GM18951 (cell line): ENCODE data around the gene TEKTIP1.
"Not testable (repeated sequence)": the region's sequence is repeated elsewhere in the genome, so short reads cannot be mapped to it uniquely, and the experiment has no call there.

Experiments used
- POLR2A ChIP-seq: IDR thresholded peaks from 4 replicates; pipeline ENCODE4 v1.6.1; 2011; ENCODE audit warnings: mild to moderate bottlenecking; ENCODE audit not compliant: insufficient read length, insufficient read depth; ENCODE audit errors: extremely low read depth
- in situ Hi-C: fragments of 300-500 bp; cut with MboI; formaldehyde crosslinking; loops from one replicate; pipeline ENCODE4 v1.12.0; 2022; ENCODE audit warnings: low sequenced_read_pairs, mixed read lengths, inconsistent platforms; ENCODE audit not compliant: unreplicated experiment

Gene TEKTIP1

DNA sequence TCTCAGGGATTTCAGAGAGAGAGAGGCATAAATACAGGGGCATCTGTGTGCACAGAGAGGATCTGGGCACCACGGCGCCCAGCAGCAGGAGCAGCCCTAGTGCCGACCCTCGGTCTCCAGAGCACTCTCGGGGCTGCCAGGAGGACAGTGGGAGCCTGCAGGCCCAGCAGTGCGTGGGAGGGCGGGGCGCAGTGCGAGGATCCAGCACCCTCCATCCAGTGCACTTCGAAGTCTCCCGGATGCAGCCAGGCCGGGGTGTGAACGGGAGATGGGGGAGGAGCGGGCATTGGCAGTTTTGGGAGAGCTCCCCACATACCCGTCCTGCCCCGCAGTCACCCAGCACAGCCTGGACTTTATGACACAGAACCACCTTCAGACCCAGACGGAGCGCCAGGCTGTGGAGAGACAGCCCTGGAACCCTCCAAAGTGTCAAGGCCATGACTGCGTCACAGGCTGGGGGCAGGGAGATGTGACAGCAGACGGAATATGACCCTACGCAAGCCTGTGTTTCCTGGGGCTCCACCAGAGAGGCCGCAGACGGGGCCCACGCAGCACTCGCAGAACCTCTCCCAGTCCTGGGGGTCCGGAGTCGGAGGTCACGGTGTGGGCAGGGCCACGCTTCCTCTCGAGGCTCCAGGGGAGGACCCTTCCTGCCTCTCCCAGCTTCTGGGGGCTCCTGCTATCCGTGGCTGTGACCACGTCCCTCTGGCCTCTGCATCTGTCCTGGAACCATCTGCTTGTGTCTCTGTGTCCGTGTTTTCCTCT is 14.7 kb upstream of the TEKTIP1 start:
- no peak for TF ChIP-seq POLR2A
- in situ Hi-C loops, result no loop called here

DNA sequence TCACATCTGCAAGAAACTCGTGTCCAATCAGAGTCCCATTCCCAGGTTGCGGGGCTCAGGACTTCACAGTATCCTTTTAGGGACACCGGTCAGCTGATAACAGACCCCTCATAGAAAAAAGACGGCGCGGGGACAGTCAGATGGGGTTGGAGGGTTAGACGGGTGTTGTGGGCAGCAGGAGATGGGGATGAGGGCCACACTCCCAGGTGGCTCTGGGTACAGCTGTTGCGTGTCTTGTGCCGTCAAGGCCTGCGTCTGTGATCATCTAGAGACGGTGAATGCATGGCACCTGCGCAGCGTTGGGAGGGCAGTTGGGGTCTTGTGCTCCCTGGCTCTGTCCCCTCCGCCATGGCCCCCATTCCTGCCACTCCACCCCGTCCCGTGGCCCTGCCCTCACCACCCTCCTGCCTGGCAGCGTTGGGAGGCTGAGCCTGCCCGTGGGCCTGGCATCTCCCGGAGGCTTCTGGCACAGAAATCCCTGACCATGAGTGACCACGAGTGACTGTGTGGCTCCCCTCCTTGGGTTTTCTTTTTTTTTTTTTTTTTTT is 14.0 kb upstream of the TEKTIP1 start:
- TF ChIP-seq POLR2A, result no peak
- in situ Hi-C loops, result no loop called here

DNA sequence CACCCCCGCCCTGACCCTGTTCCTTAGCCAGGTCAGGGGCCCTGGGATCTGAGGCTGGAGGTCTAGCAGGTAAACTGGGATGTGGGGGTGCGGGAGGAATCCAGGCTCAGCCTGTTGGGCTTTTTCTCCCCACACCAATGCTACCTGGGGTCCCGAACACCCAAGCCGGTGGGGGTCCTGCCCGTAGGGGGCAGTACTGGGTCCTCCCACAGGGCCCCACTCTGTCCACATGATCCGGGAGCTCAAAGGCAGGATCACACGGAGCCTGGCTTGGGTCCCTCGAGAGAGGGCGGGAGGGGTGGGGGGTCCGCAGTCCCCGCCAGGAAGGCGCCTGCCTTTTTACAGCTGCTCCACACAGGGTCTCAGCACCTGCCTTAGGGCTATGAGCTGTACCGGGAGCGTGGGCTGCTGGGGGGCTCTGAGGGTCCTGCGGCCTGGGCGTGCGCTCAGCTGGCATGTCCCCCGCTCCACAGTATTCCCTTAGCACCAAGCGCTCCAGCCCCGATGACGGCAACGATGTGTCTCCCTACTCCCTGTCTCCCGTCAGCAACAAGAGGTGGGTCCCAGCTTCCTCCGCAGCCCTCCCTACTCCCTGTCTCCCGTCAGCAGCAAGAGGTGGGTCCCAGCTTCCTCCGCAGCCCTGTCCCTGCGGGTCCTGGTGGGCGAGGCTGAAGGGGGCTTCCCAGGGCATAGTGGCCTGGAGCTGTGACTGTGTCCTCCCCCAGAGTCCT is 12.3 kb upstream of the TEKTIP1 start:
- TF ChIP-seq POLR2A, result no peak
- in situ Hi-C loops, result no loop called here

DNA sequence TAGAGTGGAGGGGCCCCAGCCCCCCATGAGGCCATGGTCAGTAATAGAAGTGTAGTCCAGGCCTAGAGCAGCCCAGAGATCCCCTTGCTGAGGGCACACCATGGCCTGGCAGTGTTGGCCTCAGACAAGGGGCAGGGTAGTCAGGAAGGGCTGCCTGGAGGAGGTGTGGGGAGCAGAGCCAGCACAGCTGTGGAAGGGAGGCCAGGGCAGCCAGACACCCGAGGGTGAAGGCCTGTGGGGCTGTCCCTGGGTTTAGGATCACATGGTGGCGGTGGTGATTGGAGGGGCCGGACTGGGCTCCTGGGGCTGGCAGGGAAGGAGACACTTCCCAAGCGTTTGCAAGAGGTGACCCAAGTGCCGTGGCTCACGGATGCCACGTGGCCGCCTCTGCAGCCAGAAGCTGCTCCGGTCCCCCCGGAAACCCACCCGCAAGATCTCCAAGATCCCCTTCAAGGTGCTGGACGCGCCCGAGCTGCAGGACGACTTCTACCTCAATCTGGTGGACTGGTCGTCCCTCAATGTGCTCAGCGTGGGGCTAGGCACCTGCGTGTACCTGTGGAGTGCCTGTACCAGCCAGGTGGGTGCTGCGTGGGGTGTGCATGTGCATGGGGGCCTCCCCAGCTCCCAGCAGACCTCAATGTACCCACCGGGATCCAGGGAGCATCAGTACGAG is 11.6 kb upstream of the TEKTIP1 start:
- no peak for TF ChIP-seq POLR2A
- in situ Hi-C loops, result no loop called here

DNA sequence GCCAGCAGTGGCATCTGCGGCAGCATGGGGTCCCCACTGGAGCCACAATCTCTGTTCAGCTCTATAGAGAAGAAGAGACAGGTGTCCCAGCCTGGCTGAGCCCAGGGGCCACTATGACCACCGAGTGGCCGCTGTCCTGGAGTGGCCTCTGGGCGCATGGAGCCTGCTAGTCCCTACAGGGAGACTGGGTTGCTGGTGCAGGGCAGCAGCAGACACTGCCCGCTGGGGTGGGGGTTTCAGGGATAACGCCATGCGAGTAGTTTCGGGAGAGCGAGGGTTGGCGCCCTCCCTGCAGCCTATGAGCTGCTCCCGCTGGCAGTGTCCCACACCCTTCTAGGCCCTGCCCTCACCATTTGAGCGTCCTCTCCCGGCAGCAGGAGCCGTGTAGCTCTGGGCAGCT is 10.9 kb upstream of the TEKTIP1 start:
- in situ Hi-C loops, result no loop called here

DNA sequence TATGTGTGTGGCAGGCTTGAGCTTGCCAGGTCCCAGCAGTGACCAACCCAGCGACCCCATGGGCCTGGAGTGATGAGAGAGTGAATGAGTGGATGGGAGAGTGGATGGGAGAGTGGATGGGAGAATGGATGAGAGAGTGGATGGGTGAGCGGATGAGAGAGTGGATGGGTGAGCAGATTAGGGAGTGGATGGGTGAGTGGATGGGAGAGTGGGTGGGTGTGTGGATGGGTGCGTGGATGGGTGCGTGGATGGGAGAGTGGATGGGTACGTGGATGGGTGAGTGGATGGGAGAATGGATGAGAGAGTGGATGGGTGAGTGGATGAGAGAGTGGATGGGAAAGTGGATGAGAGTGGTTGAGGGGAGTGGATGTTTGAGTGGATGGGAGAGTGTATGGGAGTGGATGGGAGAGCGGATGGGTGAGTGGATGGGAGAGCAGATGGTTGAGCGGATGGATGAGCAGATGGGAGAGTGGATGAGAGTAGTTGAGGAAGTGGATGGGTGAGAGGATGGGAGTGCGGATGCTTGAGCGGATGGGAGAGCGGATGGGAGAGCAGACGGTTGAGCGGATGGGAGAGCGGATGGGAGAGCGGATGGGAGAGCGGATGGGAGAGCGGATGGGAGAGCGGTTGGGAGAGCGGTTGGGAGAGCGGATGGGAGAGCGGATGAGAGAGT is 10.3 kb upstream of the TEKTIP1 start:
- TF ChIP-seq POLR2A, result no peak
- in situ Hi-C loops, result no loop called here

More for the DNA sequence above, 10.9 kb upstream of the TEKTIP1 start:
- no peak for TF ChIP-seq POLR2A

DNA sequence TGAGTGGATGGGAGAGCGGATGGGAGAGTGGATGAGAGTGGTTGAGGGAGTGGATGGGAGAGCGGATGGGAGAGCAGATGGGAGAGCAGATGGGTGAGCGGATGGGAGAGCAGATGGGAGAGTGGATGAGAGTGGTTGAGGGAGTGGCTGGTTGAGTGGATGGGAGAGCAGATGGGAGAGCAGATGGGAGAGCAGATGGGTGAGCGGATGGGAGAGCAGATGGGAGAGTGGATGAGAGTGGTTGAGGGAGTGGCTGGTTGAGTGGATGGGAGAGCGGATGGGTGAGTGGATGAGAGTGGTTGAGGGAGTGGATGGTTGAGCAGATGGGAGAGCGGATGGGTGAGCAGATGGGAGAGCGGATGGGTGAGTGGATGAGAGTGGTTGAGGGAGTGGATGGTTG is 9.7 kb upstream of the TEKTIP1 start:
- in situ Hi-C loops, result not testable (repeated sequence)

DNA sequence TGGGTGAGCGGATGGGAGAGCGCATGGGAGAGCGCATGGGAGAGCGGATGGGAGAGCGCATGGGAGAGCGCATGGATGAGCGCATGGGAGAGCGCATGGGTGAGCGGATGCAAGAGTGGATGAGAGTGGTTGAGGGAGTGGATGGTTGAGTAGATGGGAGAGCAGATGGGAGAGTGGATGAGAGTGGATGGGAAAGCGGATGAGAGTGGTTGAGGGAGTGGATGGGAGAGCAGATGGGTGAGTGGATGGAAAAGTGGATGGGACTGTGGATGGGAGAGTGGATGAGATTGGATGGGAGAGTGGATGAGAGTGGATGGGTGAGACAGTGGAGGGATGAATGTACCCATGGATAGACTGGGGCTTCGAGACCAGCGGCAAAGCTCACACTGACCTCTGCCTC is 8.6 kb upstream of the TEKTIP1 start:
- in situ Hi-C loops, result no loop called here
- no peak for TF ChIP-seq POLR2A

DNA sequence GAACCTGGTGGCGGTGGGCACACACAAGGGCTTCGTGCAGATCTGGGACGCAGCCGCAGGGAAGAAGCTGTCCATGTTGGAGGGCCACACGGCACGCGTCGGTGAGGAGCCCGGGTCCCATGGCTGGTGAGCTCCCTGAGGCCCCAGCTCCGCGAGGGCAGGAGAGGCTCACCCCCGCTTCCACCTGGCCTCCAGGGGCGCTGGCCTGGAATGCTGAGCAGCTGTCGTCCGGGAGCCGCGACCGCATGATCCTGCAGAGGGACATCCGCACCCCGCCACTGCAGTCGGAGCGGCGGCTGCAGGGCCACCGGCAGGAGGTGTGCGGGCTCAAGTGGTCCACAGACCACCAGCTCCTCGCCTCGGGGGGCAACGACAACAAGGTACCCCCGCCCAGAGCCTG is 7.3 kb upstream of the TEKTIP1 start:
- in situ Hi-C loops, result no loop called here
- no peak for TF ChIP-seq POLR2A

DNA sequence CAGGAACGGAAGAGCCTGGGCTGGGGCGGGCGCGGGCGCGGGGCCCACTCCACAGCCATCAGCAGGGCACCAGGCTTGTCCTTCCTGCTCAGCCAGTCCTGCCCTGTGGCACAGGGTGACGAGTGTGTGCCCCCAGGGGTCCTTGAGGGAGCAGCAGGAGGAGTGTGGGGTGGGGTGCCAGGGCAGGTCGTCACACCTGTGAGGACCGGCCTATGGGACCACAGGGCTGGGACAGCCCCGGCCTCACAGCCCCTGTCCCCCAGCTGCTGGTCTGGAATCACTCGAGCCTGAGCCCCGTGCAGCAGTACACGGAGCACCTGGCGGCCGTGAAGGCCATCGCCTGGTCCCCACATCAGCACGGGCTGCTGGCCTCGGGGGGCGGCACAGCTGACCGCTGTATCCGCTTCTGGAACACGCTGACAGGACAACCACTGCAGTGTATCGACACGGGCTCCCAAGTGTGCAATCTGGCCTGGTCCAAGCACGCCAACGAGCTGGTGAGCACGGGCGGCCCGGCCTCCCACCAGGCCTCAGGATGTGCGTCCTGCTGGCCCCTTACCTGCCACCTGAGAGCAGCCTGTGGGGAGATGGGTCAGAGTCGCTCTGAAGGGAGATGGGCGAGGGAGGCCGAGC is 6.7 kb upstream of the TEKTIP1 start:
- TF ChIP-seq POLR2A, result no peak
- in situ Hi-C loops, result no loop called here

DNA sequence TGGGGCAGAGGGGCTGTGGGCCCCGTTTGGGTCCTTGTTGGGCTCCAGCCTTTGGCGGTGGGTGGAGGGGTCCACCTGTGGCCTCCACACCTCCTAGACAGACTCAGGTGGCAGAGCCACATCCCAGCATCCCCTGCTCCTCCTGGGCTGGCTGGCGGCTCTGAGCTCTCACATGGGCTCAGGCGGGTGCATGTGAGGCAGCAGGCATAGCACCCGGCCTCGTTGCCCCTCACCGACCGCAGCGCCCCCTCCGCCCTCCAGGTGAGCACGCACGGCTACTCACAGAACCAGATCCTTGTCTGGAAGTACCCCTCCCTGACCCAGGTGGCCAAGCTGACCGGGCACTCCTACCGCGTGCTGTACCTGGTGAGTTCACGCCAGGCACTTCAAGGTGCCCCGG is 5.9 kb upstream of the TEKTIP1 start:
- in situ Hi-C loops, result no loop called here
- no peak for TF ChIP-seq POLR2A

DNA sequence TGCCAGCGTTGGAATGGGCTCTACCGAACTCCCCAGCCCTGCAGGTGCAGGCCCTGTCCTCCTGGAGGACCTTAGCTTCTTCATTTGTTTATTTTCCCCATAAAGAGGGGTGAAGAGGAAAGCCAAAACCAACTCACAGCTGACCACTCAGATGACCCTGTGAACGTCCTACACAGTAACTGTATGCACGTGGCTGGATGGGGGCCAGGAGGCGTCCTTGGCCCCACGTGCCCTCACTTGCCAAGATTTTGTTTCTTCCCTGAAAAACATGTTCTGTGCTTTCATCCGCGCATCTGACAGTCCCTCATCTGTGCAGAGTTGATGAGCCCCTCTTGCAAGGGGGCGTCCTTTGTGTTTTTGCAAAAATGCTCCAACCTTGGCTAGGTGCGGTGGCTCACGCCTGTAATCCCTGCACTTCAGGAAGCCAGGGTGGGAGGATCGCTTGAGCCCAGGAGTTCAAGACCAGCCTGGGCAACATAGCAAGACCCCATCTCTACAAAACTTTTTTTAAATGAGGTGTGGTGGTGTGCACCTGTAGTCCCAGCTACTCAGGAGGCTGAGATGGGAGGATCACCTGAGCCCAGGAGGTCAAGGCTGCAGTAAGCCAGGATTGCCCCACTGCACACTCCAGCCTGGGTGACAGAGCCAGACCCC is 5.3 kb upstream of the TEKTIP1 start:
- no peak for TF ChIP-seq POLR2A
- in situ Hi-C loops, result no loop called here

DNA sequence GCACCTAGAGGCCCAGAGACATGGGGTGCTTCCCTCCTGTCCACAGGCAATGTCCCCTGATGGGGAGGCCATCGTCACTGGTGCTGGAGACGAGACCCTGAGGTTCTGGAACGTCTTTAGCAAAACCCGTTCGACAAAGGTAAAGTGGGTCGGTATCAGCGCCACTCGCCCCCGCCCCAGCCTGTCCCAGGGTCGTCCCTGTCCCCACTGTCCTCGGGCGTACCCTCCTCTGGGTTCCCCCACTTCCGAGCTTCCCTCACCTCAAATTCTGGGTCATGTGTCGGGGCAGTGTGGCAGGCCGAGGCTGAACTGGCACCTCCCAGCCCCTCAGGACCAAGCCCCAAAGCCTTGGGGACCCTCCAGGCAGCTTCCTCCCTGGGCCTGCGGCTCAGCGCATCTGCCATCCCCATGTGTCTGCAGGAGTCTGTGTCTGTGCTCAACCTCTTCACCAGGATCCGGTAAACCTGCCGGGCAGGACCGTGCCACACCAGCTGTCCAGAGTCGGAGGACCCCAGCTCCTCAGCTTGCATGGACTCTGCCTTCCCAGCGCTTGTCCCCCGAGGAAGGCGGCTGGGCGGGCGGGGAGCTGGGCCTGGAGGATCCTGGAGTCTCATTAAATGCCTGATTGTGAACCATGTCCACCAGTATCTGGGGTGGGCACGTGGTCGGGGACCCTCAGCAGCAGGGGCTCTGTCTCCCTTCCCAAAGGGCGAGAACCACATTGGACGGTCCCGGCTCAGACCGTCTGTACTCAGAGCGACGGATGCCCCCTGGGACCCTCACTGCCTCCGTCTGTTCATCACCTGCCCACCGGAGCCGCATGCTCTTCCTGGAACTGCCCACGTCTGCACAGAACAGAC is 4.4 kb upstream of the TEKTIP1 start:
- no peak for TF ChIP-seq POLR2A
- in situ Hi-C loops, result no loop called here
